H1 (cell line): ENCODE data around the gene LAG3. TPM values are rescaled to one million over a fixed set of nuclear protein-coding genes. Genes with fewer than 3 reads are reported as not detected.

Experiments used
- HDAC2 ChIP-seq, 2 experiments: fragments of 300-600 bp in 1 of 2; sonication (generic) in 1 of 2; IDR thresholded peaks; 2 replicates each; pipeline ENCODE4 v1.6.1; 2011 to 2012; ENCODE audit warnings: low read depth in 2 of 2, low read length in 2 of 2, mild to moderate bottlenecking in 2 of 2, moderate library complexity in 2 of 2, borderline replicate concordance in 1 of 2, inconsistent platforms in 1 of 2
- KDM1A ChIP-seq: fragments of 200-600, 300-600 bp; sonication (generic); IDR thresholded peaks from 2 replicates; pipeline ENCODE4 v1.7.1; 2016; ENCODE audit warnings: mild to moderate bottlenecking, low read length, borderline replicate concordance
- POLR2A ChIP-seq, 2 experiments: IDR thresholded peaks; 1 replicate in 1 of 2; 2 replicates in 1 of 2; pipeline ENCODE4 v1.6.1; 2011; ENCODE audit warnings: low read depth in 2 of 2, low read length in 2 of 2, mild to moderate bottlenecking in 2 of 2; ENCODE audit errors: control extremely low read depth in 1 of 2
- POLR2AphosphoS5 ChIP-seq: IDR thresholded peaks from 2 replicates; pipeline ENCODE4 v1.6.1; 2011; ENCODE audit warnings: low read depth, low read length
- RNF2 ChIP-seq: fragments of 200-900, 300-1000 bp; sonication (generic); IDR thresholded peaks from 2 replicates; pipeline ENCODE4 v1.7.1; 2016; ENCODE audit warnings: borderline replicate concordance, low read depth, mild to moderate bottlenecking, antibody characterized with exemption, low read length; ENCODE audit not compliant: poor library complexity, severe bottlenecking; ENCODE audit errors: missing control alignments
- SP1 ChIP-seq: IDR thresholded peaks from 2 replicates; pipeline ENCODE4 v1.6.1; 2011; ENCODE audit warnings: low read depth, low read length
- polyA plus RNA-seq, 7 experiments: library from polyadenylated mRNA; depleted of rRNA in 3 of 7; stranded (reverse) in 5 of 7; unstranded in 2 of 7; fragments of >200 nt in 5 of 7; fragments of 200-250 nt in 2 of 7; gene quantifications; 1 replicate in 5 of 7; 2 replicates in 1 of 7; 4 replicates in 1 of 7; pipeline versions ENCODE4 v1.2.1 to v1.2.3, GENCODE V29; 2011 to 2013; ENCODE audit warnings: missing spikeins in 2 of 7, mixed read lengths in 2 of 7
- total RNA-seq: library from RNA; stranded (reverse); fragmentation: NEBNext Ultra II Directional; extraction: Animal tissue kit (Norgen Biotek cat#: 25700); gene quantifications from 2 replicates; pipeline ENCODE4 v1.2.1, GENCODE V29; 2021
- TF ChIP-seq, protein P1 (sequence below): IDR thresholded peaks from 2 replicates; pipeline ENCODE4 v1.6.1; 2011; ENCODE audit warnings: low read depth, mild to moderate bottlenecking, low read length; ENCODE audit not compliant: insufficient read depth
- TF ChIP-seq, protein P2 (sequence below): fragments of 300-600 bp; sonication (generic); IDR thresholded peaks from 2 replicates; pipeline ENCODE4 v1.7.1; 2012; ENCODE audit warnings: low read length, moderate library complexity, mild to moderate bottlenecking, inconsistent platforms; ENCODE audit not compliant: insufficient replicate concordance

Gene LAG3
- total and polyA plus RNA-seq, 2 of the 8 experiments (the other 6 are each of a cell fraction or from before 2014, with no cell fraction given): 1.1 to 3.1 TPM

DNA sequence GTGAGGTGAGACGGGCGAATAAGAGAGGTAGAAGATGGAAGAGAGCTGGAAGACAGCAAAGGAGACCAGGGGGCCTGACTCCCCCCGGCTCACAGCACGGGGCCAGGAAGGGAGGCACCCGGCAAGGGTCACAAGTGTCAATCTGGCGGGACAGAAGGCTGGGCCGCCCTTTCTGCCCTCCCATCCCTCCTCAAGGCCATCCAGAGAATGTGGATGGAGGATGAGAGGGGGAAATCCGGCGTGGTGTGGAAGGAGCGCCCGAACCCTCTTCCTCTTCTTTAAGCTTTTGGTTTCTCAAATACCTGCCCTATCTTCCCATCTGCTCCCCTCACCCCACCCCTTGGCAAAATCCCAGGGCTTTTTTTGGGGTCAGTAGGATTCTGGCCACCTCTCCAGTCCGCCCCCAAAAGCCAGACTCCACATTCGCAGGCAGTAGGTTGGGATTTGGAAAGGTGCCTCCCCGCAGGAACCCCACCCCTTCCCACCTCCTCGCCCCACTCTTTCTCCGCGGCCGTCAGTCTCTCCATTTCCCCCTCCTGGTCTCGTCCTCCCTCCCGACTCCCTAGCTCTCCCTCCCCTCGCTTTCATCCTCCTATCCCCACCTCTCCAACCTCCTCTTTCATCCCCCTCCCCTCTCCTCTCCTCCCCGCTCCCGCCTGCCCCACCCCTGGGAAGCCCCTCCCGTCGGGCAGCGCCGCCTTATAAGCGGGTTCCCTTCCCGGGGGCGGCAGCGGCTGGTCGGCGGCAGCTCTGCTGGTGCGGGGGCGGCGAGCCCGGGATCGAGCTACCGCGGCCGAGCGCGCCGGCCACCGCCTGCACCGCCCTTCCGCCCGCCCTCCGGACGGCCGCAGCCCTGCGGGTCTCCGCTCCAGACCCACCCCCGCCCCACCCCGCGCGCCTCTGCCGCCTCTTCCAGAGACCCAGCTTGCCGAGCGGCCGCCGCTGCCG, 6.4 kb upstream of the LAG3 start, which contains the start of gene PTMS (continued):
- TF ChIP-seq RNF2 (no peak), HDAC2 (IDR thresholded peaks at IDR 0.05; ENCODE audit: borderline replicate concordance in 1 of 2, low read depth in 2 of 2, low read length in 2 of 2) (0 out of 4 replicates have a peak, but pooled peaks of 1 of the 2 experiments have one; percentile 20), KDM1A (no peak), POLR2A (IDR thresholded peaks at IDR 0.05; ENCODE audit: control extremely low read depth in 1 of 2, low read depth in 2 of 2, low read length in 2 of 2) (peak in 1 of 2 experiments; percentile 88; a peak in 2 of 3 replicates), SP1 (peak; percentile 8; the same call in 1 of the 2 replicates), POLR2AphosphoS5 (peak; percentile 55; the same call in 1 of the 2 replicates)
- TF ChIP-seq, protein P1, sequence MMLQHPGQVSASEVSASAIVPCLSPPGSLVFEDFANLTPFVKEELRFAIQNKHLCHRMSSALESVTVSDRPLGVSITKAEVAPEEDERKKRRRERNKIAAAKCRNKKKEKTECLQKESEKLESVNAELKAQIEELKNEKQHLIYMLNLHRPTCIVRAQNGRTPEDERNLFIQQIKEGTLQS: no peak
- TF ChIP-seq, protein P2, sequence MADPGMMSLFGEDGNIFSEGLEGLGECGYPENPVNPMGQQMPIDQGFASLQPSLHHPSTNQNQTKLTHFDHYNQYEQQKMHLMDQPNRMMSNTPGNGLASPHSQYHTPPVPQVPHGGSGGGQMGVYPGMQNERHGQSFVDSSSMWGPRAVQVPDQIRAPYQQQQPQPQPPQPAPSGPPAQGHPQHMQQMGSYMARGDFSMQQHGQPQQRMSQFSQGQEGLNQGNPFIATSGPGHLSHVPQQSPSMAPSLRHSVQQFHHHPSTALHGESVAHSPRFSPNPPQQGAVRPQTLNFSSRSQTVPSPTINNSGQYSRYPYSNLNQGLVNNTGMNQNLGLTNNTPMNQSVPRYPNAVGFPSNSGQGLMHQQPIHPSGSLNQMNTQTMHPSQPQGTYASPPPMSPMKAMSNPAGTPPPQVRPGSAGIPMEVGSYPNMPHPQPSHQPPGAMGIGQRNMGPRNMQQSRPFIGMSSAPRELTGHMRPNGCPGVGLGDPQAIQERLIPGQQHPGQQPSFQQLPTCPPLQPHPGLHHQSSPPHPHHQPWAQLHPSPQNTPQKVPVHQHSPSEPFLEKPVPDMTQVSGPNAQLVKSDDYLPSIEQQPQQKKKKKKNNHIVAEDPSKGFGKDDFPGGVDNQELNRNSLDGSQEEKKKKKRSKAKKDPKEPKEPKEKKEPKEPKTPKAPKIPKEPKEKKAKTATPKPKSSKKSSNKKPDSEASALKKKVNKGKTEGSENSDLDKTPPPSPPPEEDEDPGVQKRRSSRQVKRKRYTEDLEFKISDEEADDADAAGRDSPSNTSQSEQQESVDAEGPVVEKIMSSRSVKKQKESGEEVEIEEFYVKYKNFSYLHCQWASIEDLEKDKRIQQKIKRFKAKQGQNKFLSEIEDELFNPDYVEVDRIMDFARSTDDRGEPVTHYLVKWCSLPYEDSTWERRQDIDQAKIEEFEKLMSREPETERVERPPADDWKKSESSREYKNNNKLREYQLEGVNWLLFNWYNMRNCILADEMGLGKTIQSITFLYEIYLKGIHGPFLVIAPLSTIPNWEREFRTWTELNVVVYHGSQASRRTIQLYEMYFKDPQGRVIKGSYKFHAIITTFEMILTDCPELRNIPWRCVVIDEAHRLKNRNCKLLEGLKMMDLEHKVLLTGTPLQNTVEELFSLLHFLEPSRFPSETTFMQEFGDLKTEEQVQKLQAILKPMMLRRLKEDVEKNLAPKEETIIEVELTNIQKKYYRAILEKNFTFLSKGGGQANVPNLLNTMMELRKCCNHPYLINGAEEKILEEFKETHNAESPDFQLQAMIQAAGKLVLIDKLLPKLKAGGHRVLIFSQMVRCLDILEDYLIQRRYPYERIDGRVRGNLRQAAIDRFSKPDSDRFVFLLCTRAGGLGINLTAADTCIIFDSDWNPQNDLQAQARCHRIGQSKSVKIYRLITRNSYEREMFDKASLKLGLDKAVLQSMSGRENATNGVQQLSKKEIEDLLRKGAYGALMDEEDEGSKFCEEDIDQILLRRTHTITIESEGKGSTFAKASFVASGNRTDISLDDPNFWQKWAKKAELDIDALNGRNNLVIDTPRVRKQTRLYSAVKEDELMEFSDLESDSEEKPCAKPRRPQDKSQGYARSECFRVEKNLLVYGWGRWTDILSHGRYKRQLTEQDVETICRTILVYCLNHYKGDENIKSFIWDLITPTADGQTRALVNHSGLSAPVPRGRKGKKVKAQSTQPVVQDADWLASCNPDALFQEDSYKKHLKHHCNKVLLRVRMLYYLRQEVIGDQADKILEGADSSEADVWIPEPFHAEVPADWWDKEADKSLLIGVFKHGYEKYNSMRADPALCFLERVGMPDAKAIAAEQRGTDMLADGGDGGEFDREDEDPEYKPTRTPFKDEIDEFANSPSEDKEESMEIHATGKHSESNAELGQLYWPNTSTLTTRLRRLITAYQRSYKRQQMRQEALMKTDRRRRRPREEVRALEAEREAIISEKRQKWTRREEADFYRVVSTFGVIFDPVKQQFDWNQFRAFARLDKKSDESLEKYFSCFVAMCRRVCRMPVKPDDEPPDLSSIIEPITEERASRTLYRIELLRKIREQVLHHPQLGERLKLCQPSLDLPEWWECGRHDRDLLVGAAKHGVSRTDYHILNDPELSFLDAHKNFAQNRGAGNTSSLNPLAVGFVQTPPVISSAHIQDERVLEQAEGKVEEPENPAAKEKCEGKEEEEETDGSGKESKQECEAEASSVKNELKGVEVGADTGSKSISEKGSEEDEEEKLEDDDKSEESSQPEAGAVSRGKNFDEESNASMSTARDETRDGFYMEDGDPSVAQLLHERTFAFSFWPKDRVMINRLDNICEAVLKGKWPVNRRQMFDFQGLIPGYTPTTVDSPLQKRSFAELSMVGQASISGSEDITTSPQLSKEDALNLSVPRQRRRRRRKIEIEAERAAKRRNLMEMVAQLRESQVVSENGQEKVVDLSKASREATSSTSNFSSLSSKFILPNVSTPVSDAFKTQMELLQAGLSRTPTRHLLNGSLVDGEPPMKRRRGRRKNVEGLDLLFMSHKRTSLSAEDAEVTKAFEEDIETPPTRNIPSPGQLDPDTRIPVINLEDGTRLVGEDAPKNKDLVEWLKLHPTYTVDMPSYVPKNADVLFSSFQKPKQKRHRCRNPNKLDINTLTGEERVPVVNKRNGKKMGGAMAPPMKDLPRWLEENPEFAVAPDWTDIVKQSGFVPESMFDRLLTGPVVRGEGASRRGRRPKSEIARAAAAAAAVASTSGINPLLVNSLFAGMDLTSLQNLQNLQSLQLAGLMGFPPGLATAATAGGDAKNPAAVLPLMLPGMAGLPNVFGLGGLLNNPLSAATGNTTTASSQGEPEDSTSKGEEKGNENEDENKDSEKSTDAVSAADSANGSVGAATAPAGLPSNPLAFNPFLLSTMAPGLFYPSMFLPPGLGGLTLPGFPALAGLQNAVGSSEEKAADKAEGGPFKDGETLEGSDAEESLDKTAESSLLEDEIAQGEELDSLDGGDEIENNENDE: no peak
